KMS-11 (cell line): ENCODE data around the gene RAB44.

Source experiments
- H2AFZ ChIP-seq: fragments of 200-600 bp; sonication (generic); 2 replicates; pipeline ENCODE4 v1.6.1; 2016; ENCODE audit warnings: antibody characterized with exemption, mixed run types, low read depth
- H3K27ac ChIP-seq: fragments of 200-600 bp; sonication (generic); 2 replicates; pipeline ENCODE4 v1.6.1; 2016; ENCODE audit warnings: mild to moderate bottlenecking, mixed run types
- H3K27me3 ChIP-seq: fragments of 200-600 bp; sonication (generic); 2 replicates; pipeline ENCODE4 v1.6.1; 2017; ENCODE audit warnings: mild to moderate bottlenecking, low read depth, mixed run types, moderate library complexity; ENCODE audit not compliant: insufficient read depth
- H3K36me3 ChIP-seq: fragments of 200-600 bp; sonication (generic); 2 replicates; pipeline ENCODE4 v1.6.1; 2017; ENCODE audit warnings: mild to moderate bottlenecking, mixed run types; ENCODE audit not compliant: insufficient read depth
- H3K4me1 ChIP-seq: fragments of 200-600 bp; sonication (generic); 2 replicates; pipeline ENCODE4 v1.6.1; 2016; ENCODE audit warnings: mild to moderate bottlenecking, low read depth, mixed run types; ENCODE audit not compliant: poor library complexity, severe bottlenecking
- H3K4me2 ChIP-seq: fragments of 200-600 bp; sonication (generic); 2 replicates; pipeline ENCODE4 v1.7.0; 2016; ENCODE audit warnings: mild to moderate bottlenecking, mixed run types
- H3K4me3 ChIP-seq: fragments of 200-600 bp; sonication (generic); IDR thresholded peaks from 2 replicates; pipeline ENCODE4 v1.6.1; 2017; ENCODE audit warnings: low read depth, low read length, mixed read lengths; ENCODE audit not compliant: insufficient read depth
- H3K79me2 ChIP-seq: fragments of 200-600 bp; sonication (generic); 2 replicates; pipeline ENCODE4 v1.6.1; 2016; ENCODE audit warnings: low read depth, mixed run types; ENCODE audit not compliant: insufficient read depth
- H3K9ac ChIP-seq: fragments of 200-600 bp; sonication (generic); 2 replicates; pipeline ENCODE4 v1.6.1; 2016; ENCODE audit warnings: mild to moderate bottlenecking, mixed run types
- H4K20me1 ChIP-seq: fragments of 200-600 bp; sonication (generic); 2 replicates; pipeline ENCODE4 v1.6.1; 2016; ENCODE audit warnings: mild to moderate bottlenecking, mixed run types; ENCODE audit not compliant: insufficient read depth
- TF ChIP-seq, protein P1 (sequence below): fragments of 200-600 bp; sonication (generic); conservative IDR thresholded peaks from 2 replicates; pipeline ENCODE4 v1.6.1; 2017; ENCODE audit warnings: low read depth, mild to moderate bottlenecking, antibody characterized with exemption, low read length, moderate library complexity, mixed read lengths

RAB44 gene

DNA sequence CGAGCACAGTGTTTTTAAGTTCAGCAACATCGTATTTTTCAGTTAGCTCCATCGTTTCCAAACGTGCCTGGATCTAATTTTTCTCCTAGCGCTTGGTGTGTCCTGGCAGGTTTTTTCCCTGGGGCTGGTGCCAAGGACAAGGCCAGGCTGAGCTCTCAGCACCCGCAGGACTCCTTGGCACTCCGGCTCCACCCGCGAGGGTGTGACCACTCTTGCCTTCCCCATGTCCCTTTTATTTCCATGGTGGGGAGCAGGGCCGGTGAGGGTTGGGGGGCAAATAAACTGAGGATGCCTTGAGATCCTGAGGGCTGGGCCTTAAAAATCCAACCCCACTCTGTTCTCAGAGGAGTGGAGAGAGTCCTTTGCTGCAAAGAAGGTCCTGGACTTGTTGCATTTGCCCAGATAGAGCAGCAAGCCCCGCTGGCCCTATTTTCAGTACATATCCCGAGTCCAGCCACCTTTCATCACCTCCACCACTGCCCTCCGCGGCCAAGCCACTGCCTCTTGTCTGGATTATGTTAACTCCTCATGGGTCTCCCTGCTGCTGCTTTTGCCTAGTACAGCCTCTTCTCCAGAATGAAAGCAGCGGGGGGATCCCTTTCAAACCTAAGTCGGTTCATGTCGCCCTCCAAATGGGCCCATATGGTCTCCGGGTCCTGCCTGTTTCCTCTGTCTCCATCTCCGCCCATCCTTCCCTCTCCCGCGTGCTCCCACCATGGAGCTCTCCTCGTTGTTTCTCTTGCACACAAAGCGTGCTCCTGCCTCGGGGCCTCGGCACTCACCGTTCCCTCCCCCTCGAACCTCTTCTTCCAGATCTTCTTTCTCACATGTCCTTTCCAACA lies 4.5 kb upstream of the RAB44 start:
- no peak overlapping the region for H2AFZ ChIP-seq

DNA sequence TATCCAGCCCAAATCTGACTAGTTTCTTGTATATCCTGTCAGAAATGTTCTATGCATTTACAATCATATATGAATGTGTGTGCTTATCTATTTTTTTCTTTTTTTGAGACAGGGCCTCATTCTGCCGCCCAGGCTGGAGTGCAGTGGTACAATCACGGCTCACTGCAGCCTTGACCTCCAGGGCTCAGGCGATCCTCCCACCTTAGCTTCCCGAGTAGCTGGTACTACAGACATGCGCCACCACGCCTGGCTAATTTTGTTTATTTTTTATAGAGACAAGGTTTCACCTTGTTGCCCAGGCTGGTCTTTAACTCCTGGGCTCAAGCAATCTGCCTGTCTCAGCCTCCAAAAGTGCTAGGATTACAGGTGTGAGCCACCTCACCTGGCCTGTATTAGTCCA lies 3.0 kb upstream of the RAB44 start:
- Histone ChIP-seq H3K9ac (no peak overlapping the region), H3K4me3 (no peak overlapping the region), H3K36me3 (no peaks in the 10 kb centered on the region), H2AFZ (no peak overlapping the region), H3K4me1 (no peaks in the 10 kb centered on the region), H3K79me2 (no peaks in the 10 kb centered on the region), H4K20me1 (no peaks in the 10 kb centered on the region), H3K4me2 (no peak overlapping the region), H3K27me3 (no peaks in the 10 kb centered on the region), H3K27ac (no peak overlapping the region)
- TF ChIP-seq, protein P1, sequence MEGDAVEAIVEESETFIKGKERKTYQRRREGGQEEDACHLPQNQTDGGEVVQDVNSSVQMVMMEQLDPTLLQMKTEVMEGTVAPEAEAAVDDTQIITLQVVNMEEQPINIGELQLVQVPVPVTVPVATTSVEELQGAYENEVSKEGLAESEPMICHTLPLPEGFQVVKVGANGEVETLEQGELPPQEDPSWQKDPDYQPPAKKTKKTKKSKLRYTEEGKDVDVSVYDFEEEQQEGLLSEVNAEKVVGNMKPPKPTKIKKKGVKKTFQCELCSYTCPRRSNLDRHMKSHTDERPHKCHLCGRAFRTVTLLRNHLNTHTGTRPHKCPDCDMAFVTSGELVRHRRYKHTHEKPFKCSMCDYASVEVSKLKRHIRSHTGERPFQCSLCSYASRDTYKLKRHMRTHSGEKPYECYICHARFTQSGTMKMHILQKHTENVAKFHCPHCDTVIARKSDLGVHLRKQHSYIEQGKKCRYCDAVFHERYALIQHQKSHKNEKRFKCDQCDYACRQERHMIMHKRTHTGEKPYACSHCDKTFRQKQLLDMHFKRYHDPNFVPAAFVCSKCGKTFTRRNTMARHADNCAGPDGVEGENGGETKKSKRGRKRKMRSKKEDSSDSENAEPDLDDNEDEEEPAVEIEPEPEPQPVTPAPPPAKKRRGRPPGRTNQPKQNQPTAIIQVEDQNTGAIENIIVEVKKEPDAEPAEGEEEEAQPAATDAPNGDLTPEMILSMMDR: no peak

More for the DNA sequence above, 4.5 kb upstream of the RAB44 start:
- Histone ChIP-seq H3K4me2 (no peak overlapping the region), H3K27ac (no peak overlapping the region), H3K79me2 (no peaks in the 10 kb centered on the region), H3K9ac (no peak overlapping the region), H4K20me1 (no peaks in the 10 kb centered on the region), H3K4me1 (no peaks in the 10 kb centered on the region), H3K4me3 (no peak overlapping the region), H3K27me3 (no peaks in the 10 kb centered on the region), H3K36me3 (no peaks in the 10 kb centered on the region)
- TF ChIP-seq, protein P1: no peak

DNA sequence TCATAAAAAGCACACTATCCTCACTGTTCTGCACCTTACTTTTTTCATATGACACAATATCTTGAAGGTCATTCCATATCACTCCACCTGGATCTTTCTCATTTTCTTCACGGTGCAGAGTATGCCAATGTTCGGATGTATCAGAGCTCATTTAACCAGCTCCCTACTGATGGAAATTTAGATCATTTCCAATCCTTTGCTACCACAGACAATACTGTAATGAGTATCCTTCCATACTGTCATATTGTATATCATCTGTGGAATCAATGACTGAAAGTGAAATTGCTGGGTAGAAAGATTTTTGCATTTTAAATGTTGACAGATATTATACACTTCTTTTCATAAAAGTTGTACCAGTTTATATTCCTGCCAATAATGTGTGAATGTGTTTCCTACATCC lies 2.2 kb upstream of the RAB44 start:
- Histone ChIP-seq H3K4me1 (no peaks in the 10 kb centered on the region), H3K27ac (no peak overlapping the region), H3K27me3 (no peaks in the 10 kb centered on the region), H2AFZ (no peak overlapping the region), H3K9ac (no peak overlapping the region), H3K4me2 (no peak overlapping the region), H3K4me3 (no peak overlapping the region), H4K20me1 (no peaks in the 10 kb centered on the region), H3K79me2 (no peaks in the 10 kb centered on the region), H3K36me3 (no peaks in the 10 kb centered on the region)
- TF ChIP-seq, protein P1: no peak

DNA sequence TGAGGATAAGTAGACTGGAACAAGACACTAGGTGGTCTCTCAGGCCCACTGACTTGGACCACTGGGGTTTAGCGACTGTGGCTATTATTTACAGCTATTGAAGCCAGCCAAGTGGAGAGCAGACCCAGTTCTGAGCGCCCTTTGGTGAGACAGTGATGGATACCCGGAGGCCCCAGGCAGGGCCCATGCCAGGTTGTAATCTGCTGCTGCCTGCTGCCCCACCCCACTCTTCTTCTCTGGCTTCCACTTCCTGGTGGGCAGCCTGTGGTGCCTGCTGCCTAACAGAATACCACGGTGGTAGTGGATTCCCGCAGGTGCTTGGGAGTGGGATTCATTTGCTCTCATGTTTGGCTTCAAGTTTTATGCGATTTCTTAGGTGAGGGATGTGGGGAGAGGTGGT lies 570 bp downstream of the RAB44 start:
- H3K4me1 ChIP-seq: no peaks in the 10 kb centered on the region
- no peaks in the 10 kb centered on the region for H3K36me3 ChIP-seq
- no peak overlapping the region for H3K4me2 ChIP-seq
- H4K20me1 ChIP-seq: no peaks in the 10 kb centered on the region
- H2AFZ ChIP-seq: no peak overlapping the region
- TF ChIP-seq, protein P1: no peak
- no peaks in the 10 kb centered on the region for H3K27me3 ChIP-seq
- no peaks in the 10 kb centered on the region for H3K79me2 ChIP-seq
- no peak overlapping the region for H3K9ac ChIP-seq
- H3K27ac ChIP-seq: no peak overlapping the region
- no peak overlapping the region for H3K4me3 ChIP-seq
